HEK293 (cell line): Measurements from ENCODE around the gene PRF1.

Source experiments
- CTCF ChIA-PET: fragments of 350-600 bp; formaldehyde crosslinking; extraction: SDS; loops from one replicate; lab custom pipeline; 2021; ENCODE audit warnings: antibody characterized with exemption; lab: Yijun Ruan, JAX
- POLR2A ChIA-PET: fragments of 300-600 bp; formaldehyde crosslinking; extraction: SDS; loops from one replicate; lab custom pipeline; 2020; ENCODE audit warnings: antibody characterized with exemption, inconsistent platforms; lab: Yijun Ruan, JAX
- H3K27ac ChIP-seq: fragments of 200-500 bp; sonication (Bioruptor generic); 2 replicates; pipeline ENCODE4 v1.5.1; 2014; ENCODE audit warnings: low read depth, low read length, control low read depth, inconsistent platforms; ENCODE audit errors: extremely low read depth
- H3K36me3 ChIP-seq, 2 experiments: fragments of 200-500 bp in 1 of 2; sonication (Bioruptor generic) in 1 of 2; 1 replicate in 1 of 2; 2 replicates in 1 of 2; pipeline ENCODE4 v1.5.1; 2014 to 2017; ENCODE audit warnings: inconsistent platforms in 2 of 2, low read length in 2 of 2; ENCODE audit not compliant: control insufficient read depth in 2 of 2, insufficient read depth in 1 of 2
- H3K4me1 ChIP-seq: fragments of 200-500 bp; sonication (Bioruptor generic); 2 replicates; pipeline ENCODE4 v1.5.1; 2014; ENCODE audit warnings: mild to moderate bottlenecking, low read length, inconsistent platforms; ENCODE audit not compliant: control insufficient read depth, insufficient read depth
- H3K4me3 ChIP-seq: 2 replicates; pipeline ENCODE4 v1.5.1; 2011; ENCODE audit warnings: low read depth, mild to moderate bottlenecking, control low read depth, low read length, moderate library complexity
- H3K9me3 ChIP-seq: fragments of 200-500 bp; sonication (Bioruptor generic); 2 replicates; pipeline ENCODE4 v1.5.1; 2014; ENCODE audit warnings: low read depth, low read length, inconsistent platforms; ENCODE audit not compliant: control insufficient read depth, insufficient read depth
- GLIS1 ChIP-seq: fragments of 450-650 bp; formaldehyde crosslinking; IDR thresholded peaks from 2 replicates; pipeline ENCODE4 v1.5.1; 2016; ENCODE audit warnings: missing biosample characterization, missing genetic modification characterization
- GLIS2 ChIP-seq: fragments of 450-650 bp; formaldehyde crosslinking; IDR thresholded peaks from 2 replicates; pipeline ENCODE4 v1.5.1; 2016; ENCODE audit warnings: missing biosample characterization, missing genetic modification characterization
- HOXD13 ChIP-seq: sonication (generic); formaldehyde crosslinking; IDR thresholded peaks from 2 replicates; pipeline ENCODE4 v1.8.0; 2022; ENCODE audit warnings: missing genetic modification reagents, borderline replicate concordance
- KLF1 ChIP-seq: fragments of 450-650 bp; formaldehyde crosslinking; IDR thresholded peaks from 2 replicates; pipeline ENCODE4 v1.5.1; 2016; ENCODE audit warnings: missing biosample characterization, missing genetic modification characterization
- MYNN ChIP-seq: fragments of 450-650 bp; formaldehyde crosslinking; IDR thresholded peaks from 2 replicates; pipeline ENCODE4 v1.5.1; 2016; ENCODE audit warnings: missing biosample characterization, missing genetic modification characterization, borderline replicate concordance
- OVOL3 ChIP-seq: fragments of 450-650 bp; formaldehyde crosslinking; IDR thresholded peaks from 2 replicates; pipeline ENCODE4 v1.5.1; 2016; ENCODE audit warnings: missing biosample characterization, missing genetic modification characterization
- RBAK ChIP-seq: fragments of 450-650 bp; formaldehyde crosslinking; IDR thresholded peaks from 2 replicates; pipeline ENCODE4 v1.5.1; 2016; ENCODE audit warnings: missing biosample characterization, missing genetic modification characterization
- REPIN1 ChIP-seq: fragments of 450-650 bp; formaldehyde crosslinking; IDR thresholded peaks from 2 replicates; pipeline ENCODE4 v1.5.1; 2017; ENCODE audit warnings: missing biosample characterization, missing genetic modification characterization, low read depth
- SCRT1 ChIP-seq: fragments of 450-650 bp; formaldehyde crosslinking; IDR thresholded peaks from 2 replicates; pipeline ENCODE4 v1.5.1; 2016; ENCODE audit warnings: missing biosample characterization, missing genetic modification characterization, borderline replicate concordance
- SP2 ChIP-seq: fragments of 450-650 bp; formaldehyde crosslinking; IDR thresholded peaks from 2 replicates; pipeline ENCODE4 v1.5.1; 2016; ENCODE audit warnings: missing biosample characterization, missing genetic modification characterization
- ZBTB17 ChIP-seq: fragments of 450-650 bp; formaldehyde crosslinking; IDR thresholded peaks from 2 replicates; pipeline ENCODE4 v1.5.1; 2016; ENCODE audit warnings: missing biosample characterization, missing genetic modification characterization
- ZBTB48 ChIP-seq: fragments of 450-650 bp; formaldehyde crosslinking; IDR thresholded peaks from 2 replicates; pipeline ENCODE4 v1.5.1; 2016; ENCODE audit warnings: missing biosample characterization, missing genetic modification characterization
- ZEB2 ChIP-seq: fragments of 450-650 bp; formaldehyde crosslinking; IDR thresholded peaks from 2 replicates; pipeline ENCODE4 v1.5.1; 2016; ENCODE audit warnings: missing biosample characterization, missing genetic modification characterization
- ZFHX2 ChIP-seq: fragments of 450-650 bp; formaldehyde crosslinking; conservative IDR thresholded peaks from 2 replicates; pipeline ENCODE4 v1.5.1; 2016; ENCODE audit warnings: missing biosample characterization, missing genetic modification characterization
- ZFP37 ChIP-seq: fragments of 450-650 bp; formaldehyde crosslinking; IDR thresholded peaks from 2 replicates; pipeline ENCODE4 v1.5.1; 2016; ENCODE audit warnings: missing biosample characterization, missing genetic modification characterization
- ZFP41 ChIP-seq: fragments of 450-650 bp; formaldehyde crosslinking; IDR thresholded peaks from 2 replicates; pipeline ENCODE4 v1.5.1; 2016; ENCODE audit warnings: missing biosample characterization, missing genetic modification characterization, borderline replicate concordance
- ZIC2 ChIP-seq: fragments of 450-650 bp; formaldehyde crosslinking; IDR thresholded peaks from 2 replicates; pipeline ENCODE4 v1.5.1; 2016; ENCODE audit warnings: missing biosample characterization, missing genetic modification characterization
- ZNF112 ChIP-seq: fragments of 450-650 bp; formaldehyde crosslinking; IDR thresholded peaks from 2 replicates; pipeline ENCODE4 v1.5.0; 2017; ENCODE audit warnings: missing biosample characterization, missing genetic modification characterization
- ZNF140 ChIP-seq: fragments of 450-650 bp; formaldehyde crosslinking; IDR thresholded peaks from 2 replicates; pipeline ENCODE4 v1.5.1; 2016; ENCODE audit warnings: missing biosample characterization, missing genetic modification characterization
- ZNF146 ChIP-seq: fragments of 450-650 bp; formaldehyde crosslinking; IDR thresholded peaks from 2 replicates; pipeline ENCODE4 v1.5.1; 2016; ENCODE audit warnings: missing biosample characterization, missing genetic modification characterization
- ZNF2 ChIP-seq: fragments of 450-650 bp; formaldehyde crosslinking; IDR thresholded peaks from 2 replicates; pipeline ENCODE4 v1.5.1; 2016; ENCODE audit warnings: missing biosample characterization, missing genetic modification characterization
- ZNF223 ChIP-seq: fragments of 450-650 bp; formaldehyde crosslinking; IDR thresholded peaks from 2 replicates; pipeline ENCODE4 v1.5.1; 2016; ENCODE audit warnings: missing biosample characterization, missing genetic modification characterization
- ZNF239 ChIP-seq: fragments of 450-650 bp; formaldehyde crosslinking; IDR thresholded peaks from 2 replicates; pipeline ENCODE4 v1.5.1; 2016; ENCODE audit warnings: missing biosample characterization, missing genetic modification characterization
- ZNF354C ChIP-seq: fragments of 450-650 bp; formaldehyde crosslinking; IDR thresholded peaks from 2 replicates; pipeline ENCODE4 v1.5.1; 2016; ENCODE audit warnings: missing biosample characterization, missing genetic modification characterization, low read depth, borderline replicate concordance
- ZNF366 ChIP-seq: fragments of 450-650 bp; formaldehyde crosslinking; conservative IDR thresholded peaks from 2 replicates; pipeline ENCODE4 v1.5.1; 2016; ENCODE audit warnings: missing biosample characterization, missing genetic modification characterization
- ZNF433 ChIP-seq: fragments of 450-650 bp; formaldehyde crosslinking; IDR thresholded peaks from 2 replicates; pipeline ENCODE4 v1.5.1; 2016; ENCODE audit warnings: missing biosample characterization, missing genetic modification characterization, low read depth
- ZNF514 ChIP-seq: fragments of 450-650 bp; formaldehyde crosslinking; IDR thresholded peaks from 2 replicates; pipeline ENCODE4 v1.5.1; 2016; ENCODE audit warnings: missing biosample characterization, missing genetic modification characterization
- ZNF529 ChIP-seq: fragments of 450-650 bp; formaldehyde crosslinking; IDR thresholded peaks from 2 replicates; pipeline ENCODE4 v1.5.1; 2017; ENCODE audit warnings: missing genetic modification characterization, missing biosample characterization; ENCODE audit not compliant: insufficient replicate concordance
- ZNF549 ChIP-seq: fragments of 450-650 bp; IDR thresholded peaks from 2 replicates; pipeline ENCODE4 v1.5.1; 2018; ENCODE audit warnings: missing biosample characterization, missing genetic modification characterization, mild to moderate bottlenecking, inconsistent platforms, moderate library complexity
- ZNF558 ChIP-seq: fragments of 450-650 bp; formaldehyde crosslinking; IDR thresholded peaks from 2 replicates; pipeline ENCODE4 v1.5.1; 2016; ENCODE audit warnings: missing biosample characterization, missing genetic modification characterization
- ZNF571 ChIP-seq: fragments of 450-650 bp; formaldehyde crosslinking; IDR thresholded peaks from 2 replicates; pipeline ENCODE4 v1.5.0; 2017; ENCODE audit warnings: missing biosample characterization, missing genetic modification characterization
- ZNF600 ChIP-seq: fragments of 450-650 bp; formaldehyde crosslinking; IDR thresholded peaks from 2 replicates; pipeline ENCODE4 v1.5.1; 2016; ENCODE audit warnings: missing biosample characterization, missing genetic modification characterization
- ZNF621 ChIP-seq: fragments of 450-650 bp; formaldehyde crosslinking; IDR thresholded peaks from 2 replicates; pipeline ENCODE4 v1.5.1; 2017; ENCODE audit warnings: missing biosample characterization, missing genetic modification characterization
- ZNF658 ChIP-seq: fragments of 450-650 bp; formaldehyde crosslinking; IDR thresholded peaks from 2 replicates; pipeline ENCODE4; 2016; ENCODE audit warnings: missing biosample characterization, missing genetic modification characterization
- ZNF660 ChIP-seq: fragments of 450-650 bp; IDR thresholded peaks from 2 replicates; pipeline ENCODE4 v1.5.1; 2018; ENCODE audit warnings: missing biosample characterization, mild to moderate bottlenecking, missing genetic modification characterization
- ZNF670 ChIP-seq: fragments of 450-650 bp; formaldehyde crosslinking; IDR thresholded peaks from 2 replicates; pipeline ENCODE4 v1.5.1; 2016; ENCODE audit warnings: missing biosample characterization, missing genetic modification characterization, low read depth
- ZNF76 ChIP-seq: fragments of 450-650 bp; formaldehyde crosslinking; IDR thresholded peaks from 2 replicates; pipeline ENCODE4; 2016; ENCODE audit warnings: low read depth, missing biosample characterization, missing genetic modification characterization, borderline replicate concordance
- TF ChIP-seq, protein P1 (sequence below): fragments of 450-650 bp; IDR thresholded peaks from 2 replicates; pipeline ENCODE4 v1.5.1; 2018; ENCODE audit warnings: missing biosample characterization, missing genetic modification characterization
- TF ChIP-seq, protein P2 (sequence below): fragments of 450-650 bp; formaldehyde crosslinking; IDR thresholded peaks from 2 replicates; pipeline ENCODE4; 2016; ENCODE audit warnings: missing biosample characterization, missing genetic modification characterization
- TF ChIP-seq, protein P3 (sequence below): fragments of 450-650 bp; formaldehyde crosslinking; IDR thresholded peaks from 2 replicates; pipeline ENCODE4 v1.5.1; 2016; ENCODE audit warnings: missing biosample characterization, missing genetic modification characterization, borderline replicate concordance

Gene PRF1

DNA sequence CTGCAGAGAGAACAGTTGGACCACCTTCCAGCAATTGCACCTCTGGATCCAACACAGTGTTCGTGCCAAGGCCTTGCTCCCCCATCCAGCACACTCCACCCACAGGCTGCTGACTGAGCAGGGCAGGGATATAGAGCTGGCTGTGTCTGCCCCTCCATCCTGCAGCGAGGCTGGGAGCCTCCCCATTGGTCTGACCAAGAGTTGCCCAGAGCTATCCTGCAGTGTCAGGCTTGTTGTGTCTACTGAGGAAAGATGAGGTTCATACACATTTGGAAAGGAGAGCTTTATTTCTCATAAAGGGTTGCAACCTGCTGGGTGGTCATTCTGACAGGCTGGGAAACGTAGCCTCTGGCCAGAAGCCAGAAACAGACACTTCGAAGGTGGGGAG lies 27.1 kb downstream of the PRF1 start:
- H3K4me3 ChIP-seq, result no peak overlapping the region
- H3K27ac ChIP-seq, result no peak overlapping the region; the same call in 1 of the 2 replicates

DNA sequence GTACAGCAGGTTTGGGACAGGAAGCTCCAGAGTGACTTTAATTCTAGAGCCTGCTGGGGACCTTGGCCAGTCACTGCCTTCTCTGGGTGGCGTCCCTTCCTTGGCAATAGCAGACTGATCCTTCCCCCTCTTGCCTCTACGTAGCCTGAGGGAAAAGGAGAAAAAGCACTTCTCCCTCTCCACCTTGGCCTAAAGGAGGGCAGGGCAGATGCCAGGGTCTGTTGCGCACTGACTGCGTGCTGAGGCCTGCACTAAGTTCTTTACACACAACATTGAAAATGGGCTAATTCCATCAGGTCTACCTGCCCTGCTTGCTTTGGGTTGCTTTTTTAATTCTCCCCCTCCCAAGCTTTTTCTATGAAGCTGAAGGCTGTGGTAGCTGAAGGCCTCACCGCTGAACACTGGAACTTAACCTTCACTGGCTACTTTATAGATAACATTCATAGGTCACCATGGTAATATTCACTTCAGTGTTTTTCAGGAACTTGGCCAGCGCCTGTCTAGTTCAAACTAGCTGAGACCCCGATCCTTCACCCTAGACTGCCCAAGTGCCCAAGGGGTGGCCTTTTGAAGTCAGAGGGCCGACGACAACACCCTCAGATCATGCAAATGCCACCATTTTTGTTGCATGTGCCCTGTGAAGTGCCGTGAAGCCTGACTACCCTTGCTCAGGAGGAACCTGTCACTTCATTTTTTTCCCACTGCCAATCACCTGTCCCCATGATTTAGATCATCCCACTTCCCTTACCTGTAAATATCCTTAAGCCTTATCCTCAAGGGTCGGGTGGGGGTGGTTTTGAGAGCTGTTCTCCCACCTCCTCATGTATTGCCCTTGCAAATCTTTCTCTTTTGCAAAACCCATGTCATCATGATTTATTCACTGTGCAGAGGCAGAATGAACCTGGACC lies 28.7 kb downstream of the PRF1 start:
- CTCF ChIA-PET, result interaction anchor here (0.7 to 1.4 kb wide), 2 partner anchors 13 to 25 kb away, joined by 3 to 4 read pairs; no protein-coding TSS in a partner anchor
- peaks cover 9% of the 10 kb centered on the region; the same call in 1 of the 2 replicates for H3K4me1 ChIP-seq
- POLR2A ChIA-PET, result no interaction called here
- H3K9me3 ChIP-seq, result no peaks in the 10 kb centered on the region
- no peak overlapping the region for H3K4me3 ChIP-seq
- TF ChIP-seq ZNF670 (tag by site-specific recombination) (no peak), ZEB2 (tag by site-specific recombination) (no peak), ZNF514 (no peak), SP2 (tag by site-specific recombination) (no peak), KLF1 (tag by site-specific recombination) (no peak), ZFHX2 (no peak), MYNN (tag by site-specific recombination) (no peak), ZNF366 (no peak), ZNF621 (tag by site-specific recombination) (no peak), ZNF2 (tag by site-specific recombination) (no peak), ZNF354C (no peak), ZFP37 (no peak), ZNF76 (tag by site-specific recombination) (no peak), REPIN1 (tag by site-specific recombination) (no peak)
- peaks cover 0 to 4% of the 10 kb centered on the region in 2 experiments; a peak in 1 of 3 replicates for H3K36me3 ChIP-seq
- no peak overlapping the region for H3K27ac ChIP-seq

More for the DNA sequence above, 27.1 kb downstream of the PRF1 start:
- Histone ChIP-seq H3K36me3 (no peaks in the 10 kb centered on the region), H3K9me3 (no peaks in the 10 kb centered on the region), H3K4me1 (peaks cover 9% of the 10 kb centered on the region; the same call in 1 of the 2 replicates)
- POLR2A ChIA-PET, result interaction anchor here (0.7 to 1.9 kb wide), 3 partner anchors 10 to 241 kb away, joined by 4 to 8 read pairs (median 6); no protein-coding TSS in a partner anchor
- CTCF ChIA-PET, result interaction anchor here (0.5 to 1.8 kb wide), 4 partner anchors 15 to 247 kb away, joined by 3 to 9 read pairs (median 4); no protein-coding TSS in a partner anchor
- peak; percentile 40; the same call in 1 of the 2 replicates for TF ChIP-seq ZFHX2
- no peak for TF ChIP-seq HOXD13
- TF ChIP-seq ZIC2 (tag by site-specific recombination), result peak; percentile 92
- TF ChIP-seq, protein P1, sequence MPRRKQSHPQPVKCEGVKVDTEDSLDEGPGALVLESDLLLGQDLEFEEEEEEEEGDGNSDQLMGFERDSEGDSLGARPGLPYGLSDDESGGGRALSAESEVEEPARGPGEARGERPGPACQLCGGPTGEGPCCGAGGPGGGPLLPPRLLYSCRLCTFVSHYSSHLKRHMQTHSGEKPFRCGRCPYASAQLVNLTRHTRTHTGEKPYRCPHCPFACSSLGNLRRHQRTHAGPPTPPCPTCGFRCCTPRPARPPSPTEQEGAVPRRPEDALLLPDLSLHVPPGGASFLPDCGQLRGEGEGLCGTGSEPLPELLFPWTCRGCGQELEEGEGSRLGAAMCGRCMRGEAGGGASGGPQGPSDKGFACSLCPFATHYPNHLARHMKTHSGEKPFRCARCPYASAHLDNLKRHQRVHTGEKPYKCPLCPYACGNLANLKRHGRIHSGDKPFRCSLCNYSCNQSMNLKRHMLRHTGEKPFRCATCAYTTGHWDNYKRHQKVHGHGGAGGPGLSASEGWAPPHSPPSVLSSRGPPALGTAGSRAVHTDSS (tag by site-specific recombination), result no peak
- TF ChIP-seq, protein P2, sequence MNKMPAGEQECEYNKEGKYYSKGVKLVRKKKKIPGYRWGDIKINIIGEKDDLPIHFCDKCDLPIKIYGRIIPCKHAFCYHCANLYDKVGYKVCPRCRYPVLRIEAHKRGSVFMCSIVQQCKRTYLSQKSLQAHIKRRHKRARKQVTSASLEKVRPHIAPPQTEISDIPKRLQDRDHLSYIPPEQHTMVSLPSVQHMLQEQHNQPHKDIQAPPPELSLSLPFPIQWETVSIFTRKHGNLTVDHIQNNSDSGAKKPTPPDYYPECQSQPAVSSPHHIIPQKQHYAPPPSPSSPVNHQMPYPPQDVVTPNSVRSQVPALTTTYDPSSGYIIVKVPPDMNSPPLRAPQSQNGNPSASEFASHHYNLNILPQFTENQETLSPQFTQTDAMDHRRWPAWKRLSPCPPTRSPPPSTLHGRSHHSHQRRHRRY (tag by site-specific recombination), result no peak
- TF ChIP-seq GLIS1 (tag by site-specific recombination), result peak; percentile 35
- TF ChIP-seq ZNF146, result no peak
- TF ChIP-seq OVOL3, result no peak
- no peak for TF ChIP-seq ZNF558 (tag by site-specific recombination)
- TF ChIP-seq ZNF239 (tag by site-specific recombination), result no peak
- peak; percentile 64 for TF ChIP-seq ZBTB17 (tag by site-specific recombination)
- no peak for TF ChIP-seq ZFP41 (tag by site-specific recombination)
- TF ChIP-seq RBAK (tag by site-specific recombination), result no peak
- peak; percentile 37; the same call in 1 of the 2 replicates for TF ChIP-seq GLIS2 (tag by site-specific recombination)
- peak; percentile 72 for TF ChIP-seq ZNF600 (tag by site-specific recombination)
- no peak for TF ChIP-seq ZNF549 (tag by site-specific recombination)
- no peak for TF ChIP-seq ZNF433 (tag by site-specific recombination)
- no peak for TF ChIP-seq ZNF660 (tag by site-specific recombination)
- TF ChIP-seq ZNF112 (tag by site-specific recombination), result no peak
- TF ChIP-seq ZBTB48 (tag by site-specific recombination), result no peak
- TF ChIP-seq, protein P3, sequence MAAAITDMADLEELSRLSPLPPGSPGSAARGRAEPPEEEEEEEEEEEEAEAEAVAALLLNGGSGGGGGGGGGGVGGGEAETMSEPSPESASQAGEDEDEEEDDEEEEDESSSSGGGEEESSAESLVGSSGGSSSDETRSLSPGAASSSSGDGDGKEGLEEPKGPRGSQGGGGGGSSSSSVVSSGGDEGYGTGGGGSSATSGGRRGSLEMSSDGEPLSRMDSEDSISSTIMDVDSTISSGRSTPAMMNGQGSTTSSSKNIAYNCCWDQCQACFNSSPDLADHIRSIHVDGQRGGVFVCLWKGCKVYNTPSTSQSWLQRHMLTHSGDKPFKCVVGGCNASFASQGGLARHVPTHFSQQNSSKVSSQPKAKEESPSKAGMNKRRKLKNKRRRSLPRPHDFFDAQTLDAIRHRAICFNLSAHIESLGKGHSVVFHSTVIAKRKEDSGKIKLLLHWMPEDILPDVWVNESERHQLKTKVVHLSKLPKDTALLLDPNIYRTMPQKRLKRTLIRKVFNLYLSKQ (tag by site-specific recombination), result no peak
- TF ChIP-seq ZNF140 (tag by site-specific recombination), result no peak
- TF ChIP-seq SCRT1 (tag by site-specific recombination), result no peak
- TF ChIP-seq ZNF223, result no peak
- no peak for TF ChIP-seq ZNF571 (tag by site-specific recombination)
- TF ChIP-seq SP2 (tag by site-specific recombination), result no peak
- TF ChIP-seq ZNF658 (tag by site-specific recombination), result no peak
- no peak for TF ChIP-seq ZNF529 (tag by site-specific recombination)
